DND-41 (cell line): ENCODE results near the gene AUTS2.

Experiments used
- ATAC-seq: fragments of 200-7000 bp; cut with Tn5 transposase; 3 replicates; pipeline ENCODE4 v1.9.1; 2021; ENCODE audit warnings: low read depth; ENCODE audit not compliant: insufficient read depth
- DNase-seq: peaks from one replicate; pipeline ENCODE4 v3.0.0-alpha.2; 2020
- H2AFZ ChIP-seq: 2 replicates; pipeline ENCODE4 v1.6.0; 2012; ENCODE audit warnings: low read depth, low read length
- H3K27ac ChIP-seq: 2 replicates; pipeline ENCODE4 v1.5.1; 2012; ENCODE audit warnings: low read length, inconsistent platforms
- H3K27me3 ChIP-seq: fragments of 200-600 bp; sonication (generic); 2 replicates; pipeline ENCODE4 v1.6.0; 2012; ENCODE audit warnings: low read length, mild to moderate bottlenecking, inconsistent platforms; ENCODE audit not compliant: insufficient read depth, poor library complexity
- H3K36me3 ChIP-seq: 2 replicates; pipeline ENCODE4 v1.5.1; 2012; ENCODE audit warnings: low read length, inconsistent platforms; ENCODE audit not compliant: insufficient read depth
- H3K4me1 ChIP-seq: 2 replicates; pipeline ENCODE4 v1.5.1; 2012; ENCODE audit warnings: mild to moderate bottlenecking, low read length; ENCODE audit not compliant: insufficient read depth
- H3K4me2 ChIP-seq: 2 replicates; pipeline ENCODE4 v1.6.0; 2012; ENCODE audit warnings: mild to moderate bottlenecking, moderate library complexity, low read length, inconsistent platforms; ENCODE audit not compliant: insufficient read depth
- H3K4me3 ChIP-seq, 2 experiments: fragments of 200-600 bp in 1 of 2; shearing (Covaris generic) in 1 of 2; 2 replicates each; pipeline ENCODE4 v1.5.1; 2012 to 2016; ENCODE audit warnings: inconsistent platforms in 2 of 2, low read length in 2 of 2, mild to moderate bottlenecking in 2 of 2, low read depth in 1 of 2, moderate library complexity in 1 of 2
- H3K79me2 ChIP-seq: 2 replicates; pipeline ENCODE4 v1.6.0; 2012; ENCODE audit warnings: low read length, inconsistent platforms; ENCODE audit not compliant: insufficient read depth
- H3K9ac ChIP-seq: 2 replicates; pipeline ENCODE4 v1.6.0; 2012; ENCODE audit warnings: low read depth, mild to moderate bottlenecking, inconsistent platforms, low read length, moderate library complexity
- H3K9me3 ChIP-seq: 2 replicates; pipeline ENCODE4 v1.5.1; 2012; ENCODE audit warnings: low read length, moderate library complexity, mild to moderate bottlenecking, inconsistent platforms; ENCODE audit not compliant: insufficient read depth, severe bottlenecking
- H4K20me1 ChIP-seq: 2 replicates; pipeline ENCODE4 v1.6.0; 2012; ENCODE audit warnings: low read length; ENCODE audit not compliant: insufficient read depth
- EZH2 ChIP-seq: IDR thresholded peaks from 3 replicates; pipeline ENCODE4 v1.6.1; 2012; ENCODE audit warnings: borderline replicate concordance, low read depth, mild to moderate bottlenecking, moderate library complexity, low read length, inconsistent platforms; ENCODE audit not compliant: severe bottlenecking
- TF ChIP-seq, protein P1 (sequence below): IDR thresholded peaks from 2 replicates; pipeline ENCODE4 v1.5.1; 2012; ENCODE audit warnings: borderline replicate concordance, low read length, moderate library complexity, mild to moderate bottlenecking; ENCODE audit not compliant: poor library complexity, severe bottlenecking; ENCODE audit errors: extremely low read depth

Gene AUTS2

DNA sequence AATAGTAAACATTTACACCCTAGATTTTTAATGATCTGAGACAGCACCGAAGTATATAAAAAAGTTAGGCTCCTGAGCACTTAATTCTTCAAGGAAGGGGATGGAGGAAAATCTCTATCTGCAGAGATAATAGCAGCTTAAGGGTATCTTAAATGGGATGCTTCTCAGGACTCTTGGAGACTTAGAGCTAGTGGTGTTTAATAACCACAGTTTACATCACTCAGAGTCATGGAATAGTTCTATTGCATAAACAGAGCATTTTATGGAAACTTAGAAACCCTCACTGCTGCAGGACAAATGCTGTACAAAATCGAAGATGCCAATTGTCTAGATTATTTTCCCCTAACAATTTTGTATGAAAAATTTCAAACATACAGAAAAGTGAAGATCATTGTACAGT, 1134.8 kb downstream of the AUTS2 start:
- H3K9ac ChIP-seq = no peak overlapping the region
- 0 out of 2 replicates have a peak, but pooled peaks cover 6% of the 10 kb centered on the region for H3K4me1 ChIP-seq
- H3K9me3 ChIP-seq = no peaks in the 10 kb centered on the region
- DNase-seq (no peak), ATAC-seq (no peak)
- TF ChIP-seq EZH2 = no peak
- TF ChIP-seq, protein P1, sequence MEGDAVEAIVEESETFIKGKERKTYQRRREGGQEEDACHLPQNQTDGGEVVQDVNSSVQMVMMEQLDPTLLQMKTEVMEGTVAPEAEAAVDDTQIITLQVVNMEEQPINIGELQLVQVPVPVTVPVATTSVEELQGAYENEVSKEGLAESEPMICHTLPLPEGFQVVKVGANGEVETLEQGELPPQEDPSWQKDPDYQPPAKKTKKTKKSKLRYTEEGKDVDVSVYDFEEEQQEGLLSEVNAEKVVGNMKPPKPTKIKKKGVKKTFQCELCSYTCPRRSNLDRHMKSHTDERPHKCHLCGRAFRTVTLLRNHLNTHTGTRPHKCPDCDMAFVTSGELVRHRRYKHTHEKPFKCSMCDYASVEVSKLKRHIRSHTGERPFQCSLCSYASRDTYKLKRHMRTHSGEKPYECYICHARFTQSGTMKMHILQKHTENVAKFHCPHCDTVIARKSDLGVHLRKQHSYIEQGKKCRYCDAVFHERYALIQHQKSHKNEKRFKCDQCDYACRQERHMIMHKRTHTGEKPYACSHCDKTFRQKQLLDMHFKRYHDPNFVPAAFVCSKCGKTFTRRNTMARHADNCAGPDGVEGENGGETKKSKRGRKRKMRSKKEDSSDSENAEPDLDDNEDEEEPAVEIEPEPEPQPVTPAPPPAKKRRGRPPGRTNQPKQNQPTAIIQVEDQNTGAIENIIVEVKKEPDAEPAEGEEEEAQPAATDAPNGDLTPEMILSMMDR = no peak
- peaks cover 93% of the 10 kb centered on the region for H3K79me2 ChIP-seq
- peaks cover 7% of the 10 kb centered on the region for H3K36me3 ChIP-seq
- H4K20me1 ChIP-seq = peaks cover 63% of the 10 kb centered on the region
- no peaks in the 10 kb centered on the region for H3K27me3 ChIP-seq
- no peak overlapping the region for H3K27ac ChIP-seq
- H3K4me3 ChIP-seq = no peak overlapping the region
- no peak overlapping the region for H3K4me2 ChIP-seq
- no peak overlapping the region for H2AFZ ChIP-seq

DNA sequence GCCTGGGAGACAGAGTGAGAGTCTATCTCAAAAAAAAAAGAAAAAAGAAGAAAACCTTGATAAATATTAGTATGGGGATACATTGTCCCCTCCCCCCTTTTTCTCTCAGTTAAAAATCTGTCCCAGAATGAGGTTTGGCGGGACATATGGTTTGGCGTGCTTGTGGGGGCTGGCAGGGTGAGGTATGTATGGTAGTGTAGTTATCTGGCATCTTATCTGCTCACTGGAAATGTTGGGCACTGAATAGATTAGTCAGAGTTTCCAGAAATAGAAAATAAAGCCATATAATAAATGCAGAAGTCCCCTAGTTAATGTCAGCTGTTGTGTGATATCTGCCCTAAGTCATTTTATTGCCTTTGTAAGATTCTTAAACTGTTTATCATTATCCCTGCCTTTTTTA, 1136.1 kb downstream of the AUTS2 start:
- Histone ChIP-seq H3K9ac (no peak overlapping the region), H3K4me3 (no peak overlapping the region), H3K27ac (no peak overlapping the region), H3K4me2 (no peak overlapping the region), H3K36me3 (peaks cover 5% of the 10 kb centered on the region; the same call in 1 of the 2 replicates), H3K4me1 (0 out of 2 replicates have a peak, but pooled peaks cover 6% of the 10 kb centered on the region), H3K27me3 (no peaks in the 10 kb centered on the region), H3K79me2 (peaks cover 94% of the 10 kb centered on the region), H2AFZ (no peak overlapping the region), H3K9me3 (no peaks in the 10 kb centered on the region), H4K20me1 (peaks cover 65% of the 10 kb centered on the region)
- no peak for TF ChIP-seq EZH2
- TF ChIP-seq, protein P1 = no peak
- DNase-seq = no peak
- no peak for ATAC-seq

DNA sequence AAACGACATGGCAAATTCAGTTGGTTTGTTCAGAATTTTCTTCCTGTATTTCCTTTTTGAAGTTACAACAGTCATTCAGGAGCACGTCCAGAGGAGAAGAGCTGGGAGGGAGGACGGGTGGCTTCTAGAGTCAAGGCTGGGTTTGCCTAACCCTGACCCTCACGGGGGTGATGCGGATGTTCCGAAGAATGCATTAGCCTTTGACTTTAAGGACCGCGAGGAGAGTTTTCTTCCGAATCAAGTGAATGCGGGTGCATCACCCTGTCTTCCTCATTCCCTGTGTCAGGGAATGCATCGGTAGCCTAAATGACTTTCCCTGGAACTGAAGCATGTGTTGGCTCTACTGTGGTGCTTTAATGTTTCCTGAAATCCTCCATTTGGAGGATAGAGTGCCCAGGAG, 1137.0 kb downstream of the AUTS2 start:
- no peaks in the 10 kb centered on the region for H3K9me3 ChIP-seq
- H3K9ac ChIP-seq = no peak overlapping the region
- H3K79me2 ChIP-seq = peaks cover 94% of the 10 kb centered on the region
- no peak overlapping the region for H2AFZ ChIP-seq
- no peaks in the 10 kb centered on the region for H3K27me3 ChIP-seq
- H3K4me2 ChIP-seq = no peak overlapping the region
- H3K4me3 ChIP-seq = no peak overlapping the region
- TF ChIP-seq, protein P1 = no peak
- TF ChIP-seq EZH2 = no peak
- no peak overlapping the region for H3K27ac ChIP-seq
- no peak for ATAC-seq
- DNase-seq = no peak
- H3K4me1 ChIP-seq = 0 out of 2 replicates have a peak, but pooled peaks cover 6% of the 10 kb centered on the region
- peaks cover 69% of the 10 kb centered on the region for H4K20me1 ChIP-seq
- H3K36me3 ChIP-seq = peaks cover 5% of the 10 kb centered on the region; the same call in 1 of the 2 replicates
